ENCODE data around the gene PPIA.
"Not testable (repeated sequence)": the region's sequence is repeated elsewhere in the genome, so short reads cannot be mapped to it uniquely, and the experiment has no call there.

PPIA gene

GRCh38 chr7:44783407-44783806, 13.1 kb upstream of the PPIA start:
- DNase-seq (ENCODE audit: low read depth, low spot score): no peak
- no peak for TF ChIP-seq CTCF (IDR thresholded peaks at IDR 0.05; ENCODE audit: insufficient read depth, low read length, missing control alignments)
- CTCF ChIA-PET: no interaction called here
- POLR2A ChIA-PET: no interaction called here
- H3K4me3 ChIP-seq (ENCODE audit: low read depth, low read length): no peak overlapping the region

- POLR2A ChIA-PET: no interaction called here
- no peak for DNase-seq (ENCODE audit: low read depth, low spot score)
- CTCF ChIA-PET: no interaction called here
- H3K4me3 ChIP-seq (ENCODE audit: low read depth, low read length): no peak overlapping the region
- TF ChIP-seq CTCF (IDR thresholded peaks at IDR 0.05; ENCODE audit: insufficient read depth, low read length, missing control alignments): no peak
These were observed 12.1 kb upstream of the PPIA start for GRCh38 chr7:44784364-44784763.

- DNase-seq (ENCODE audit: low read depth, low spot score); H3K4me3 ChIP-seq (ENCODE audit: low read depth, low read length); POLR2A ChIA-PET; CTCF ChIA-PET: not testable (repeated sequence)
These were observed 11.3 kb upstream of the PPIA start for GRCh38 chr7:44785218-44785617.

- ChIA-PET CTCF (no interaction called here), POLR2A (no interaction called here)
- TF ChIP-seq CTCF (IDR thresholded peaks at IDR 0.05; ENCODE audit: insufficient read depth, low read length, missing control alignments): no peak
- H3K4me3 ChIP-seq (ENCODE audit: low read depth, low read length): no peak overlapping the region
- no peak for DNase-seq (ENCODE audit: low read depth, low spot score)
These were observed 9.4 kb upstream of the PPIA start for GRCh38 chr7:44787041-44787440.

GRCh38 chr7:44787762-44788161, 8.7 kb upstream of the PPIA start:
- no peak overlapping the region for H3K4me3 ChIP-seq (ENCODE audit: low read depth, low read length)
- TF ChIP-seq CTCF (IDR thresholded peaks at IDR 0.05; ENCODE audit: insufficient read depth, low read length, missing control alignments): no peak
- CTCF ChIA-PET: interaction anchor here (1.1 kb wide), 1 partner anchor 9 kb away, joined by 3 read pairs; no protein-coding TSS in a partner anchor
- no peak for DNase-seq (ENCODE audit: low read depth, low spot score)
- POLR2A ChIA-PET: interaction anchor here (0.7 kb wide), 1 partner anchor 11 kb away, joined by 3 read pairs; no protein-coding TSS in a partner anchor

GRCh38 chr7:44789990-44790389, 6.5 kb upstream of the PPIA start:
- H3K4me3 ChIP-seq (ENCODE audit: low read depth, low read length): no peak overlapping the region
- DNase-seq (ENCODE audit: low read depth, low spot score): no peak
- TF ChIP-seq CTCF (IDR thresholded peaks at IDR 0.05; ENCODE audit: insufficient read depth, low read length, missing control alignments): no peak
- ChIA-PET POLR2A (no interaction called here), CTCF (interaction anchor here (0.7 kb wide), 1 partner anchor 23 kb away, joined by 3 read pairs; no protein-coding TSS in a partner anchor)

Data from AG04449 (cell line).